Measurements from ENCODE around the gene CCNO.

DNA sequence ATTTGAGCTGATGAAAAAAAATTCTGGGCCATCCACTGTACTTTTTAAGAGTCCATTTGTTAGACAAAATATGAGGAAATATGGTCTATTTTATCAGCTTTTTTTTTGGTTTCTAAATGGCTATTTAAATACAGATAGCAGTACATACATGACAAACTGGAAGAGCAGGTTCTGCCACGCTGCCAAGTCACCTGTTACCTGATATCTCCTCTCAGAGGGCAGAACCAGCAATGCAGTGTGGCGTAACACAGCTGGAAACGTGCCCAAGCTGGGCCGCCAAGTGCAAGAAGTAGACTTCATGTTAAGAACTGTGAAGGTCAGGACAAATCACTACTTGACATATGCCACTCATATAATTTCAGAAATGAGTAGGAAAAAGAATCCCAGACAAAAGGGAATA is 14.4 kb downstream of the CCNO start:
- TF ChIP-seq, protein P1, sequence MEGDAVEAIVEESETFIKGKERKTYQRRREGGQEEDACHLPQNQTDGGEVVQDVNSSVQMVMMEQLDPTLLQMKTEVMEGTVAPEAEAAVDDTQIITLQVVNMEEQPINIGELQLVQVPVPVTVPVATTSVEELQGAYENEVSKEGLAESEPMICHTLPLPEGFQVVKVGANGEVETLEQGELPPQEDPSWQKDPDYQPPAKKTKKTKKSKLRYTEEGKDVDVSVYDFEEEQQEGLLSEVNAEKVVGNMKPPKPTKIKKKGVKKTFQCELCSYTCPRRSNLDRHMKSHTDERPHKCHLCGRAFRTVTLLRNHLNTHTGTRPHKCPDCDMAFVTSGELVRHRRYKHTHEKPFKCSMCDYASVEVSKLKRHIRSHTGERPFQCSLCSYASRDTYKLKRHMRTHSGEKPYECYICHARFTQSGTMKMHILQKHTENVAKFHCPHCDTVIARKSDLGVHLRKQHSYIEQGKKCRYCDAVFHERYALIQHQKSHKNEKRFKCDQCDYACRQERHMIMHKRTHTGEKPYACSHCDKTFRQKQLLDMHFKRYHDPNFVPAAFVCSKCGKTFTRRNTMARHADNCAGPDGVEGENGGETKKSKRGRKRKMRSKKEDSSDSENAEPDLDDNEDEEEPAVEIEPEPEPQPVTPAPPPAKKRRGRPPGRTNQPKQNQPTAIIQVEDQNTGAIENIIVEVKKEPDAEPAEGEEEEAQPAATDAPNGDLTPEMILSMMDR (IDR thresholded peaks at IDR 0.05) = no peak
- no peak for TF ChIP-seq POLR2A (IDR thresholded peaks at IDR 0.05)

All from esophagus squamous epithelium (tissue), 4 donors.